SH-SY5Y (cell line): ENCODE results near the gene NKAIN4.

Experiments
- GATA2 ChIP-seq: IDR thresholded peaks from 2 replicates; pipeline ENCODE4 v1.6.1; 2011; ENCODE audit warnings: mild to moderate bottlenecking, low read depth, low read length
- GATA3 ChIP-seq: IDR thresholded peaks from 2 replicates; pipeline ENCODE4 v1.6.1; 2011; ENCODE audit warnings: low read depth, mild to moderate bottlenecking, low read length, moderate library complexity

NKAIN4 gene

DNA sequence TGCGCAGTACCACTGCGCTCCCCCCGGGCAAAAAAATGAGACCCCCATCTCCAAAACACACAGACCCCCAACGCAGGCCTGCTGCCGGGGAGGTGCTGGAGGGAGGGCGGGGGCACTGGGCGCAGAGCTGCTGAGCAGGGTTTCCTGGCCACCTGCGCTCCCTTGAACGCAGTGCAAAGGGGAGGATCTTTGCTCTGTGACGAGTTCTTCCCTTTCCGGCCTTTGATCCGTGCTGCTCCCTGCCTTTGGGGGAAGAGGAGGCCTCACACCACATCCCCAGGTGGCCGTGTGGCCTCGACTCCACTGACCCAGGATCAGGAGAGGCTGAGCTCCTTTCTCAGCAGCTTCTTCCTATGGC lies 29.8 kb upstream of the NKAIN4 start:
- TF ChIP-seq GATA2 (no peak), GATA3 (no peak)

DNA sequence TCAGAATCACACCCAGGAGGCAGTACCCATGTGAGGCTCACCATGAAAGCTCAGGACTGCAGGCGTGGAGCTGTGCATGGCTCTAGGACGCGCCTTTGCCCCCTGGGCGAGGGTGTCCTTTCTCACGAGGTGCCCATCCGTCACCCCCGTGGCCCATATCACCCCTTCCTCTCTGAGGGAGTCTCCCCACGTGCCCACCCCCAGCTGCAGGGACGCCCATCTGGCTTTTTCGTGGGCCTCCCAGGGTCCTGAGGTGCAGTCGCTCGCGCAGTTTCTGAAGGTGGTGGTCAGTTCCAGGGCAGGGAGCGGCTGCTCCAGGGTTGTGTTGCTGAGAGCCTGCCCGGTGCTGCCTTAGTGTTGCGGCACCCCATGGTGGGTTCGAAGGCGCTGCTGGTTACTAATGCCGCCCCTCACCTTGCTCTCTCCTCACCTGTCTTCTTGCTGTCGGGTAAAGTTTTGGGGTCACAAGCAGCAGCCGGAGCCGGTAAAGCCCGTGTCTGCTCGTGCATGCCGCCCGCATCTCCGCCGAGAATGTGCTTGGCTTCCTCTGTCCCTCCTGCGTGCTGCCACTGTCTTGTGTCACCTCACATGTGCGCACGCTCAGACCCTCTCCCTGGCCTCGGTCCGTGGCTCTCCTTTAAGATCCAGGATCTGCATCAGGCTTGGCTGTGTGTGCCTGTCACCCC lies 29.3 kb upstream of the NKAIN4 start:
- TF ChIP-seq GATA2, result no peak
- no peak for TF ChIP-seq GATA3

DNA sequence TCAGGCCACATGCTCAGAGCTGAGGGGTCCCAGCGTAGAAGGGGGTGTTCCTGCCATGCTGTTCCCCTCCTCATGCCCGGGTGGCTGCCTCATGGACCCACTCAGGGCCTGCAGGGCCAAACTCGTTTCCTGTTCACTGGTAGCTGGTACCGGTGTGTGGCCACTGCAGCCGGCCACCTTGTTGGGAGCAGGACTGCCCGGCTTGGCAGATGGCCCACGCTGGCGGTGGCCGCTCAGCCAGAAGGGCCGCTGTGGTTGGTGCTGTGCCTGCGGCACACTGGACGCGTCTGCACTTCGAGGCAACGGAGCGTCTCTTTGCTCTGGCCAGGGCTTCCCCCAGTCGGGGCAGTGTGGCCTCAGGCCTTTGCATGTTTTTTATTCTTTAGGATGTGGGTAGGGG lies 28.7 kb upstream of the NKAIN4 start:
- TF ChIP-seq GATA3 (no peak), GATA2 (no peak)

DNA sequence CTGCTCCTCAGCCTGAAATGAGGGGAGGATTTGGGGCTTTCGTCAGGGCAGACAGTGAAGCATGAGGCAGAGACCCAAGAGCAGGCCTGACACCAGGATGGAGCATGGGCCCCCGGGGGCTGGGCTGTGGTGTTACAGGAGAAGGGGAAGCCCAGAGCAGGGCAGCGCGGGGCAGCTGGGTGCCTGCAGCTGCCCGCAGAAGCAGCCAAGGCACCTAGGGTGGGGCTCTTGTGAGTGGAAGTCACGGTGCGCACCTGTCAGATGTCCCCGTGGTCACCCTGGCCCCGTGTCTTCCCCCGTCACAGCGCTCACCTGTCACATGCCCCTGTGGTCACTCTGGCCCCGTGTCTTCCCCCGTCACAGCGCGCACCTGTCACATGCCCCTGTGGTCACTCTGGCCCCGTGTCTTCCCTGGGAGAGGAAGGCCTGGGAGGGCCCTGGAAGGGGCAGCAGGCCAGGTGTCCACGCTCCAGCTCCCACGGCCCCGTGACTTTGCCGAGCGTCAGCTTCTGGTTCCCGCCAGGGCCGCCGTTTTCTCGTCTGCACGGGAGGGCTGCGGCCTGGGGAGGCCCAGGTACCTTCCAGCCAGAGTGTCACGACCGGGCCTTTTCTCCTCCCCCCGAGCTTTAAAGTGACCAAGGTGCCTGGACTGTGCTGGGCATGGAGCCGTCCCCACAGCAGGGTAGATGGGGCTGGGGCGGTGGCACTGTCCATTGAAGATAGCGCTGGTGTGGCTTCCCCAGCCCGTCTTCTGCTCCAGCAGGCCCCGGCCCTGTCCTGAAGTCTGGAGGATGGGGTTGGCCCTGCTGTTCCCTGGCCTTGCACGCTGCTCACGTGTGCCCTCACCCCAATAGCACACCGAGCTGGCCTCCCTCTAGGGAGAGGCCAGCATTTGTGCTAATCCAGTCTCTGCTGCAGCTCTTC lies 27.7 kb upstream of the NKAIN4 start:
- TF ChIP-seq GATA3, result no peak
- no peak for TF ChIP-seq GATA2

DNA sequence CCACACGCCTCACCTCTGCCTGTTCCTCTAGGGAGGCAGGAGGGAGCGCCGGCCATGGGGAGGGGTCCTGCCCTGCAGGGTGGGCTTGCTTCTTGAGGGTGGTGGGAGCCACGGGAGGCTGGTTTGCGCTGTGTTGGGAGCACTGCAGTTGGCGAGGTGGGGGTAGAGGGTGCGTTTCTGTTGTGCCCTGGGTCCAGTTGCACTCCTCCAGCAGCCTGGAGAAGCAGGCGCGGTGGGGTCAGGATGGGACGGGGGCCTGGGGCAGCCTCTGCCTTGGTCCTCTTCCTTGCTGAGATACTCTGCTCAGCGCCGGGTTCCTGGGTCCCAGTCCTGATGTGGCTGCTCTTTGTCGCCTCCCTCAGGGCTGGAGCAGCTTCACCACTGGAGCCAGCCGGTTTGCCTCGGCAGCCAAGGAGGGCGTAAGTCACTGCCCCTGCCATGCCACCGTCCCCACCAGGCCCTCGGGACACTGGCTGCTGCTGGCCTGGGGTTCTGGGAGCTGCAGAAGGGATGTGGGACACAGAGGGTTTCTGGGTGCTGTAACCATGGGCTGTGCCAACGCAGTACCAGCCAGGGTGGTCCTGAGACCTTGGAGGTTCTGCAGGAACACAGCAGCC lies 26.8 kb upstream of the NKAIN4 start:
- no peak for TF ChIP-seq GATA2
- TF ChIP-seq GATA3, result no peak

DNA sequence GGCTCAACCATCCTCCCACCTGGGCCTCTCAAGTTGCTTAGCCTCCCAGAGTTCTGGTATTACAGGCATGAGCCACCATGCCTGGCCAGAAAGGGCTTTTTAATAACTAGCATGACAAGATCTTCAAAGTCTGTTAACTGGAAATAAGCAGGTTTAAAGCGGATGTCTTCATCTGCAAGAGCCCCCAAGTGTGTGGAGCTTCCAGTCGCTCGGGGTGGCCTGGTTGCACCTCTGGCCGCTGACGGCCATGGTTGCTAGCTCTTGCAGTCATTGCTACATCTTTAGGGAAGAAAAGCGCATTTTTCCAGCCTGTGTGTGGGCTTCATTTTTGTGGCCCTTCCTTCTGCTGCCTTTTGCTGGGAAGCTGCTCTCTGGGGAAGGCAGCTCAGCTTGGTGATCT lies 26.1 kb upstream of the NKAIN4 start:
- TF ChIP-seq GATA3, result no peak
- TF ChIP-seq GATA2, result no peak

DNA sequence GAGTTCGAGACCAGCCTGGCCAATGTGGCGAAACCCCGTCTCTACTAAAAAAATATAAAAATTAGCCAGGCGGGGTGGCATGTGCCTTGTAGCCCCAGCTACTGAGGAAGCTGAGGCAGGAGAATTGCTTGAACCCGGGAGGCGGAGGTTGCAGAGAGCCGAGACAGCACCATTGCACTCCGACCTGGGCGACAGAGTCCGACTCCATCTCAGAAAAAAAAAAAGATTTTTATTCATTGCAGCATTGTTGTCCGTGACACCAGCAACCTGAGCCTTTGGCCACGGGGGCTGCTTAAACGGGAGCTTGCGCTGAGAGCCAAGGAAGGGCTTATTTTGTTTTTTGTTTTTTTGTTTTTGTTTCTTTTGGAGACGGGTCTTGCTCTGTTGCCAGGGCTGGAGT lies 25.7 kb upstream of the NKAIN4 start:
- TF ChIP-seq GATA2 (no peak), GATA3 (no peak)

DNA sequence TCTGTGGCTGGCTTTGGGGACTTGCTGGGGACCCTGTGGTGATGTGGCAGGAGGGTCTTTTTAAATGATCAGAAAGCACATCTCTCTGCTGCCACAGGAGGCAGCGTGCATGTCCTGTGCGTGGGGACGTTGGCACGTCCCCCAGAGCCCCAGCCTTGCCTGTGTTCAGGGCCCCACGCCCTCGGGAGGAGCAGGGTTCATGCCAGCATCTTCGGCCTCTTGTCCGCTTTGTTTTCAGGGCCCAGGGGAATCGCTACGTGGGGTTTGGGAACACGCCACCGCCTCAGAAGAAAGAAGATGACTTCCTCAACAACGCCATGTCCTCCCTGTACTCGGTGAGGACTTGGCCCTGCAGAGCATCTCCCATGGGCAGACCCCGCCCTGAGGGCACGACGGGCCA lies 24.4 kb upstream of the NKAIN4 start:
- TF ChIP-seq GATA2, result no peak
- TF ChIP-seq GATA3, result no peak

DNA sequence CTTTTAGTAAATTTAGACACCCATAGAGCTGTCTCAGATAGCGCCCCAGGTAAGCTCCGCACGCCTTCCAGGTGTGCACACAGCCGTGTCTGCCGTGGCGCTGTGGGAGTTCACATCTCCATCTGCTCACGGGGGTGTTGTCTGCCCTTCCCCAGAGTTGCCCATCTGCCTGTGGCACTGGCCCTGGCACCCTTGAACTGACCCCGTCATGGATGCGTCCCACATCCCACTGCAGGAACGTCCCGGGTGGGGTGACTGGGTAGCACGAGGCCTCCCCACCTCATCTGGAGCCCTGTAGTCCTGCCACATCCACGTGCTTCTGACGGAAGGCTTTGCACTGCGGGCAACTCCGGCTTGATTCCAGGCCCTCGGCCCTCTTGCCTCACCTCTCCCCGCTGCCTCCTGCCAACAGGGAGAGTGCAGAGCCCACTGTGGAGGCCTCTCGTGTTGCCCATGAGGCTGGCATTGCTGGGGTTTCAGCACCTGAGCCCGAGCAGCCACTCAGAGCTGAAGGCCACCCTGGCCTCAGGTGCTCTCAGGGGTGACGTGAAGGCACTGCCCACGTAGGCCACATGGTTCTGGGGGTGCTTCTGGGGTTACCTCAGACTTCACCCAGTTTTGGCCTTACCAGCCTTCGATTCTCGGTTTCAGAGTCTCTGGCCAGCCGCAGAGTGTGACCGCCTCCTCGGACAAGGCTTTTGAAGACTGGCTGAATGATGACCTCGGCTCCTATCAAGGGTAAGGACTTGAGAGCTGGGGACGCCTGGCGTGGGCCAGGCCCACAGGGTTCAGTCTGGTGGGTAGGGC lies 23.4 kb upstream of the NKAIN4 start:
- no peak for TF ChIP-seq GATA2
- TF ChIP-seq GATA3, result no peak

DNA sequence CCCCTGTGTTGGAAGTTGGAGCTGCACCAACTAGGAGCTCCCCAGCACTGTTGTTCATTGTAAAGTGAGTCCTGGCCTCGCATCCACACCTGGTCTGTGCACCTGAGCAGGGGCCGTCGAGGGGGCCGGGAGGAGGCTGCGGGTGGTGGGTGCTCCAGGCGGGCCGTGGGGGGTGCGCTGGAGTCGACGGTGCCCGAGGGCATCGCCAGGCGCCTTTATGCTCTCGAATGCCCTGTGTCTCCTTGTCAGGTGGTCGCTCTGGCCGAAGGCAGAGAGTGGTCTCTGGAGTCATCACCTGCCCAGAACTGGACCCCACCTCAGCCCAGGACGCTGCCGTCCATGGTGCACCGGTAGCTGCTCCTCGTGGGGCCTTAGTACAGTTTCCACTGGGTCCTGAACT lies 22.7 kb upstream of the NKAIN4 start:
- TF ChIP-seq GATA2 (no peak), GATA3 (no peak)

DNA sequence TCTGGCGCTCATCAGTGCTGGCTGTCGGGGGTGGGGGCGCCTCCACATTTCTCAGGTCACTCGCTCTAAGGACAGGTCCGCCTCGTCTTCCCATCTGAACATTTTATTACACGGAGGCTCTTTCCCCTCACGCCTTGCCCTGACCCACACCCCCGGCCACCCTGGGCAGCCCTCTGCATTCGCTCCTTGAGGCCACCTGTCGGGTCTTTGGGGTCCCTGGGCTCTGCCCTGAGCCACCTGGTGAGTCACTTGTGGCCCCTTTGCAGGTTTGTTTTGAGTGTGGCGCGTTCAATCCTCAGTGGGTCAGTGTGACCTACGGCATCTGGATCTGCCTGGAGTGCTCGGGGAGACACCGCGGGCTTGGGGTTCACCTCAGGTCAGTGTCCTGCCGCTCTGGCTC lies 21.6 kb upstream of the NKAIN4 start:
- no peak for TF ChIP-seq GATA2
- TF ChIP-seq GATA3, result no peak

DNA sequence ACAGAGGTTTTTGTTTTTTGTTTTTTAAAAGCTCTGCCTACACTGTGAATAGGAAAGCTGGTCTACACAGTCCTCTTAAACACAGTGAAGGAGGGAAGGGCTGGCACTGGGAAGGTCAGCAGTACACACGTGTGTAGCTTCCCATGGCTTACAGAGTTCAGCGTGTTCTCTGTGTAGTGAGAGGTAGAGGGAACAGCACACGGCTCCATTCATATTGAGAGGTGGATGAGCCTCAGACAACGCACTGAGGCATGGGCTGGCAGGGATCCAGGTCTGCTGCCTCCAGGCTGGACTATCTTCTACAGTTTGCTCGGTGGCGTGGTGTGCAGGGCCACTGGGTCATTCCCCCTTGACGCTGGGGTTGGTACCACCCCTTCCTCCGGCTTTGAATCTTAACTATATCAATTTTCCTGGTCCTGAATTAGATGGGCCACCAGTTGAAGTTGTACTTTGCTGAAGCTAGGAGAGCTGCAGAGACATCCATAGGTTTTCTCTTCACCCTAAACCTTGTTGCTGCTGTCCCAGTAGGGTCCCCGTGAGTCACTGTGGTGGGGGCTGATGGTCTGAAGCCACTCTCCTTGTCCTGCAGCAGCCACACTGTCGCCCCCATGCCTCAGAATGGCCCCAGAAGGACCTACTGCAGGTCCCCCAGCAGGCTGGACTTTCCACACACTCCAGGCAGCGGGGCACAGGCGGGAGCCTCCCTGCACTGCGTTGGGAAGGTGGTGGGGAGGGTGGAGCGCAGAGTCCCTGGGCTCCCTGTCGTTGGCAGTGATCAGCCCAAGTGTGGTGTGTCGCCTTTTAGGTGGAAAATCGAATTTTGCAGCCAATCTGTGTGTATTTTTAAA lies 20.3 kb upstream of the NKAIN4 start:
- no peak for TF ChIP-seq GATA3
